Vagina (tissue), 2 donors: ENCODE measurements around the gene SPINK4. TPM values are rescaled to one million over a fixed set of nuclear protein-coding genes. Genes with fewer than 3 reads are reported as not detected.

Source experiments
- DNase-seq, 2 donors: peaks; one replicate each; pipeline ENCODE4 v3.0.0-alpha.2; 2017; ENCODE audit errors: extremely low spot score in 2 of 2
- H3K27ac ChIP-seq: fragments of 200-600 bp; sonication (generic); one replicate; pipeline ENCODE4 v1.5.1; 2019
- H3K27me3 ChIP-seq: fragments of 200-600 bp; sonication (generic); one replicate; pipeline ENCODE4 v1.5.1; 2019
- H3K36me3 ChIP-seq, 2 donors: fragments of 200-600 bp; sonication (generic); one replicate each; pipeline ENCODE4 v1.5.1; 2017 to 2019
- H3K4me1 ChIP-seq: fragments of 200-600 bp; sonication (generic); one replicate; pipeline ENCODE4 v1.5.1; 2019
- H3K4me3 ChIP-seq, 2 donors: fragments of 200-600 bp; sonication (generic); 1 replicate in 1 of 2; 2 replicates in 1 of 2; pipeline ENCODE4 v1.5.1; 2016 to 2019
- H3K9me3 ChIP-seq: fragments of 200-600 bp; sonication (generic); one replicate; pipeline ENCODE4 v1.5.1; 2019
- CTCF ChIP-seq, 3 experiments: fragments of 450-650 bp in 2 of 3; fragments of 200-600 bp in 1 of 3; sonication (generic) in 1 of 3; IDR thresholded peaks; one replicate each; pipeline ENCODE4 v1.5.1; 2017 to 2019; ENCODE audit warnings: antibody characterized with exemption in 3 of 3, mild to moderate bottlenecking in 2 of 3, moderate library complexity in 2 of 3
- POLR2A ChIP-seq, 2 donors: fragments of 450-650 bp; IDR thresholded peaks; one replicate each; pipeline ENCODE4 v1.6.1; 2017; ENCODE audit warnings: antibody characterized with exemption in 2 of 2, mild to moderate bottlenecking in 2 of 2, moderate library complexity in 2 of 2
- POLR2AphosphoS5 ChIP-seq, 2 donors: sonication (generic); formaldehyde crosslinking; IDR thresholded peaks; one replicate each; pipeline ENCODE4 v1.9.0; 2017; ENCODE audit warnings: antibody characterized with exemption in 2 of 2, mild to moderate bottlenecking in 2 of 2, low read depth in 1 of 2; ENCODE audit not compliant: insufficient read depth in 1 of 2
- intact Hi-C: fragments of 100-400 bp; cut with DNase I; formaldehyde crosslinking; loops from one replicate; pipeline ENCODE4 v1.15.1; 2023
- total RNA-seq: library from RNA; depleted of rRNA; stranded (reverse); fragments of >200 nt; gene quantifications from one replicate; pipeline ENCODE4 v1.2.3, GENCODE V29; 2016

SPINK4 gene
- total RNA-seq, 1 donor from 2014 or later: not detected

DNA sequence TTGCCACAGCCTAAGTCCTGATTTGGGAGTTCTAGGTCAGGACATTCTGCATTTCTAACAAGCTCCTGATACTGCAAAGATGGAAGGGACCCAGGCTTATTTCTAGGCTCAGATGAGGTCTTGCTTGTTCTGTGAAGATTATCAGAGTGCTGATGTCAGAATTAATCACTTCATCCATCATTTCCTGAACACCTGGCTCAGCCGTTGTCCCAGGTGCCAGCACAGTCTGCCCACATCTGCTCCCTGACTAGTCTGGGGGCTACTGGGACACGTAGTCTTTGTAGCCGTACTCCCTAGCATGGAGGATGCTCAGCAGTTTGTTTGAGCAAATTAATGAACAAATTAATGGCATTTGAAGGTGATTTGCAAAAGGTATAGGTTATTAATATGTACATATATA, 17.9 kb upstream of the SPINK4 start:
- Histone ChIP-seq H3K4me1 (peaks cover 19% of the 10 kb centered on the region), H3K4me3 (no peak overlapping the region), H3K27me3 (no peaks in the 10 kb centered on the region), H3K27ac (no peak overlapping the region), H3K9me3 (no peaks in the 10 kb centered on the region), H3K36me3 (no peaks in the 10 kb centered on the region)
- TF ChIP-seq POLR2AphosphoS5 (IDR thresholded peaks at IDR 0.05; ENCODE audit: insufficient read depth in 1 of 2, low read depth in 1 of 2) (no peak), POLR2A (IDR thresholded peaks at IDR 0.05) (no peak), CTCF (IDR thresholded peaks at IDR 0.05) (no peak)
- DNase-seq: no peak
- intact Hi-C loops: no loop called here

GRCh38 chr9:33223696-33224095, 16.3 kb upstream of the SPINK4 start:
- H3K27ac ChIP-seq: no peak overlapping the region
- no peaks in the 10 kb centered on the region for H3K9me3 ChIP-seq
- no peaks in the 10 kb centered on the region for H3K27me3 ChIP-seq
- no peak overlapping the region for H3K4me3 ChIP-seq
- TF ChIP-seq POLR2A (IDR thresholded peaks at IDR 0.05) (no peak), POLR2AphosphoS5 (IDR thresholded peaks at IDR 0.05; ENCODE audit: insufficient read depth in 1 of 2, low read depth in 1 of 2) (no peak), CTCF (IDR thresholded peaks at IDR 0.05) (no peak)
- no peak for DNase-seq
- no peaks in the 10 kb centered on the region for H3K36me3 ChIP-seq
- intact Hi-C loops: loop anchor here (2.0 kb wide), 1 partner anchor 143 kb away; no protein-coding TSS in a partner anchor
- H3K4me1 ChIP-seq: peaks cover 20% of the 10 kb centered on the region

GRCh38 chr9:33225319-33226147, 14.4 kb upstream of the SPINK4 start:
- DNase-seq: no peak
- Histone ChIP-seq H3K36me3 (no peaks in the 10 kb centered on the region), H3K27ac (no peak overlapping the region), H3K4me3 (no peak overlapping the region), H3K4me1 (peaks cover 20% of the 10 kb centered on the region), H3K27me3 (no peaks in the 10 kb centered on the region), H3K9me3 (no peaks in the 10 kb centered on the region)
- TF ChIP-seq POLR2A (IDR thresholded peaks at IDR 0.05) (no peak), POLR2AphosphoS5 (IDR thresholded peaks at IDR 0.05; ENCODE audit: insufficient read depth in 1 of 2, low read depth in 1 of 2) (peak in 1 of 2 donors; percentile 92), CTCF (IDR thresholded peaks at IDR 0.05) (peak; percentile 70 to 94 (median 79))
- intact Hi-C loops: loop anchor here (2.0 kb wide), 1 partner anchor 145 kb away; no protein-coding TSS in a partner anchor

DNA sequence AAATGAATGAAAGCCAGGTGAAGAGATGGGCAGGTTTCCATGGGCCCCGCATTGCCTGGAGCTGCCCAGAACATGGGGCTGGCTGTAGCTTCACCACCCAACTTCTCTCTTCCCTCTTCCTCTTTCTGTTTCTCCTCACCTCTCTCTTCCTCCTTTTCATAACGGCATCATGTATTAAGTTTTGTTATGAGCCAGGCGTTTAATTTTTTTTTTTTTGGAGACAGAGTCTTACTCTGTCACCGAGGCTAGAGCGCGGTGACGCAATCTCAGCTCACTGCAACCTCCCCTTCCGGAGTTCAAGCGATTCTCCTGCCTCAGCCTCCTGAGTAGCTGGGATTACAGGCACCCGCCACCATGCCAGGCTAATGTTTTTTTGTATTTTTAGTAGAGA, 13.0 kb upstream of the SPINK4 start:
- H3K4me3 ChIP-seq: no peak overlapping the region
- DNase-seq: no peak
- no peak overlapping the region for H3K27ac ChIP-seq
- H3K36me3 ChIP-seq: no peaks in the 10 kb centered on the region
- no peaks in the 10 kb centered on the region for H3K9me3 ChIP-seq
- H3K4me1 ChIP-seq: peaks cover 20% of the 10 kb centered on the region
- H3K27me3 ChIP-seq: no peaks in the 10 kb centered on the region
- TF ChIP-seq CTCF (IDR thresholded peaks at IDR 0.05) (no peak), POLR2AphosphoS5 (IDR thresholded peaks at IDR 0.05; ENCODE audit: insufficient read depth in 1 of 2, low read depth in 1 of 2) (no peak), POLR2A (IDR thresholded peaks at IDR 0.05) (no peak)
- intact Hi-C loops: no loop called here

DNA sequence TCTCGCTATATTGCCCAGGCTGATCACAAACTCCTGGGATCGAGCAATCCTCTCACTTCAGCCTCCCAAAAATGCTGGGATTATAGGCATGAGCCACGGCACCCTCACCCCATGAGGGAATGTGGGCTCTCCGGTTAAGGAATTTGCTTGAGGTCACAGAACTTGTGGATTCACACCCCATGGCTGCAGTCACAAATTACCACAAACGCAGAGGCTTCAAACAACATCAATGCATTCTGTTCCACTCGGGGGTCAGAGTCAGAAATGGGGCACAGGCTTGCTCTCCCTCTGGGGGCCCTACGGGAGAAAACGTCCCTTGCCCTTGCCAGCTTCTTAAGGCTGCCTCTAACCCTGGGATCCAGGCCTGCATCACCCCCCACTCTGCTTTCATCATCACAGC, 12.2 kb upstream of the SPINK4 start:
- H3K4me1 ChIP-seq: peaks cover 20% of the 10 kb centered on the region
- H3K27ac ChIP-seq: no peak overlapping the region
- no peak for DNase-seq
- no peak overlapping the region for H3K4me3 ChIP-seq
- no peaks in the 10 kb centered on the region for H3K9me3 ChIP-seq
- no peaks in the 10 kb centered on the region for H3K36me3 ChIP-seq
- no peaks in the 10 kb centered on the region for H3K27me3 ChIP-seq
- TF ChIP-seq POLR2A (IDR thresholded peaks at IDR 0.05) (no peak), POLR2AphosphoS5 (IDR thresholded peaks at IDR 0.05; ENCODE audit: insufficient read depth in 1 of 2, low read depth in 1 of 2) (no peak), CTCF (IDR thresholded peaks at IDR 0.05) (no peak)
- intact Hi-C loops: no loop called here
